Upper lobe of left lung (tissue), 6 donors: ENCODE measurements around the gene RNF150. TPM values are rescaled to one million over a fixed set of nuclear protein-coding genes. Genes with fewer than 3 reads are reported as not detected.
A peak's percentile ranks its signal among the peaks of the same experiment; 100 is the strongest.
"Not testable (repeated sequence)": the region's sequence is repeated elsewhere in the genome, so short reads cannot be mapped to it uniquely, and the experiment has no call there.

Experiments used
- ATAC-seq, 2 donors: fragments of 200-7000 bp; cut with Tn5 transposase; one replicate each; pipeline ENCODE4 v1.9.1; 2022; ENCODE audit warnings: mild to moderate bottlenecking in 2 of 2, moderate library complexity in 2 of 2; ENCODE audit not compliant: low FRiP score in 2 of 2
- DNase-seq, 2 donors: peaks; one replicate each; pipeline ENCODE4 v3.0.0-alpha.2; 2019 to 2020
- H3K27ac ChIP-seq, 4 donors: fragments of 200-600 bp; sonication (generic); one replicate each; pipeline ENCODE4 v1.5.1; 2016 to 2019
- H3K27me3 ChIP-seq, 4 donors: fragments of 200-600 bp; sonication (generic); one replicate each; pipeline ENCODE4 v1.5.1; 2017 to 2019
- H3K36me3 ChIP-seq, 4 donors: fragments of 200-600 bp; sonication (generic); one replicate each; pipeline ENCODE4 v1.5.1; 2016 to 2019
- H3K4me1 ChIP-seq, 4 donors: fragments of 200-600 bp; sonication (generic); one replicate each; pipeline ENCODE4 v1.5.1; 2018 to 2019
- H3K4me3 ChIP-seq, 4 donors: fragments of 200-600 bp; sonication (generic); one replicate each; pipeline ENCODE4 v1.5.1; 2017 to 2019; ENCODE audit warnings: mild to moderate bottlenecking in 2 of 4, moderate library complexity in 1 of 4
- H3K9me3 ChIP-seq, 4 donors: fragments of 200-600 bp; sonication (generic); one replicate each; pipeline ENCODE4 v1.5.1; 2018 to 2019
- WGBS, 2 donors: methylation state at CpG; one replicate each; pipeline ENCODE4 v1.1.5; 2017 to 2018; 5-methylcytosine and 5-hydroxymethylcytosine counted together
- total RNA-seq, 6 donors: library from RNA; depleted of rRNA in 4 of 6; stranded (reverse); fragments of >200 nt in 4 of 6; gene quantifications; one replicate each; pipeline versions ENCODE4 v1.1.0 to v1.2.1, GENCODE V29; 2016 to 2021
- TF ChIP-seq, protein P1 (sequence below), 6 experiments: fragments of 450-650 bp in 4 of 6; fragments of 200-600 bp in 2 of 6; sonication (generic) in 2 of 6; IDR thresholded peaks; one replicate each; pipeline ENCODE4 v1.5.1; 2016 to 2019; ENCODE audit warnings: antibody characterized with exemption in 6 of 6
- donor health status: DM: no; HTN: no; CAD: no; lungs with moderate emphysema.
- donor health status: DM: no; HTN: yes; CAD: no; lungs with severe emphysema.

The RNF150 gene
- total RNA-seq, 6 donors from 2014 or later = 0.46 to 2.1 (median 1.4) TPM

DNA sequence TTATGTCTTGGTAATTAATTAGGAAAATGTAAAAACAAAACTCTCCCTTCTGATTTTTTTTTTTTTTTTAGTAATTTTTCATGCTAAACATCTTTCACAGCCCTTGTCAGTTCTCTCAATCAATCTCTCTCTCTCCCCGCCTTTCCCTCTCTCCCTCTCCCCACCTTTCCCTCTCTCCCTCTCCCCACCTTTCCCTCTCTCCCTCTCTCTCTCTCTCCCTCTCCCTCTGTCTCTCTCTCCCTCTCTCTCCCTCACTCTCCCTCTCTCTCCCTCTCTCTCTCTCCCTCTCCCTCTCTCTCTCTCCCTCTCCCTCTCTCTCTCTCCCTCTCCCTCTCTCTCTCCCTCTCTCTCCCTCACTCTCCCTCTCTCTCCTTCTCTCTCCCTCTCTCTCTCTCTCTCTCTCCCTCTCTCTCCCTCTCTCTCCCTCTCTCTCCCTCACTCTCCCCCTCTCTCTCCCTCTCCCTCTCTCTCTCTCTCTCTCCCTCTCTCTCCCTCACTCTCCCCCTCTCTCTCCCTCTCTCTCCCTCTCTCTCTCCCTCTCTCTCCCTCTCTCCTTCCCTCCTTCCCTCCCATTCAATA, 322.6 kb downstream of the RNF150 start:
- TF ChIP-seq, protein P1, sequence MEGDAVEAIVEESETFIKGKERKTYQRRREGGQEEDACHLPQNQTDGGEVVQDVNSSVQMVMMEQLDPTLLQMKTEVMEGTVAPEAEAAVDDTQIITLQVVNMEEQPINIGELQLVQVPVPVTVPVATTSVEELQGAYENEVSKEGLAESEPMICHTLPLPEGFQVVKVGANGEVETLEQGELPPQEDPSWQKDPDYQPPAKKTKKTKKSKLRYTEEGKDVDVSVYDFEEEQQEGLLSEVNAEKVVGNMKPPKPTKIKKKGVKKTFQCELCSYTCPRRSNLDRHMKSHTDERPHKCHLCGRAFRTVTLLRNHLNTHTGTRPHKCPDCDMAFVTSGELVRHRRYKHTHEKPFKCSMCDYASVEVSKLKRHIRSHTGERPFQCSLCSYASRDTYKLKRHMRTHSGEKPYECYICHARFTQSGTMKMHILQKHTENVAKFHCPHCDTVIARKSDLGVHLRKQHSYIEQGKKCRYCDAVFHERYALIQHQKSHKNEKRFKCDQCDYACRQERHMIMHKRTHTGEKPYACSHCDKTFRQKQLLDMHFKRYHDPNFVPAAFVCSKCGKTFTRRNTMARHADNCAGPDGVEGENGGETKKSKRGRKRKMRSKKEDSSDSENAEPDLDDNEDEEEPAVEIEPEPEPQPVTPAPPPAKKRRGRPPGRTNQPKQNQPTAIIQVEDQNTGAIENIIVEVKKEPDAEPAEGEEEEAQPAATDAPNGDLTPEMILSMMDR (IDR thresholded peaks at IDR 0.05) = peak in 1 of 6 experiments; percentile 14
- WGBS, 2 donors = 76 to 92% methylated on average over 1 of the region's 1 CpG
- not testable (repeated sequence) for H3K27me3 ChIP-seq, H3K9me3 ChIP-seq, H3K4me3 ChIP-seq, ATAC-seq, DNase-seq, H3K36me3 ChIP-seq, H3K27ac ChIP-seq
- H3K4me1 ChIP-seq = peaks cover 0 to 25% (median 9%) of the 10 kb centered on the region in 4 donors

Other genes with a start within 250 kb of the RNF150 start
- gene ZNF330, start 87.4 kb upstream of the RNF150 start, total RNA-seq = 10 to 100 TPM; 33.6 to 45.1 (median 40.9) TPM